Fibroblast of lung (primary cell): ENCODE results near the gene ABCA13.

ENCODE experiments used
- CTCF ChIP-seq, 2 donors: IDR thresholded peaks in 1 of 2; conservative IDR thresholded peaks in 1 of 2; 1 replicate in 1 of 2; 2 replicates in 1 of 2; pipeline ENCODE4 v1.5.1; 2011 to 2012; ENCODE audit warnings: low read length in 2 of 2, control low read depth in 1 of 2, inconsistent platforms in 1 of 2, low read depth in 1 of 2, mild to moderate bottlenecking in 1 of 2
- EZH2 ChIP-seq: IDR thresholded peaks from 2 replicates; pipeline ENCODE4 v1.5.1; 2012; ENCODE audit warnings: low read length, control low read depth, mild to moderate bottlenecking; ENCODE audit errors: missing control alignments

DNA sequence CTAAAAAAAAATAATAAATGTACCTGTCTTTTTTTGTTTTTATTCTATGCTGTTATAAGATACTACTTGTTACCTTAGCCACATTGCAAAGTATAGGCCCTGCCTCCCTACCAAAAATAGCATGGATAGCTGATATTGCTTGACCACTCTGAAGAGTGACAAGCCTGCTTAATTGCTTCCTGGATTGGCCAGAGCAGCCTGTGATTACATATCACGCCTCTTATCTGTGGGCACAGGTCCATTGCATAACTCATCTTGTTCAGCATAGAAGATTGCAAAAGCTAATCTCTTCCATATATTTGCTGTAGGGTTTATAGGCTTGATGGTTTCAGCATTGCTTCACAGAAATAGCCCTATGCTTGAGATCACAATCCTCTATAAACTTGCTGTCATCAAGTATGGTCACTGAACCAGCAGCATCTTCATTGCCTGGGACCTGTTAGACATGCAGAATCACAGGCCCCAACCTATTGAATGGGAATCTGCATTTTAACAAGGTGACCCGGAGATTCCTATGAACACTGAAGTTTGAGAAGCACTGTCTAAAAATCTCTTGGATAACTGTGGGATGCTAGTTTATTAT, 472.3 kb downstream of the ABCA13 start:
- no peak for TF ChIP-seq CTCF (conservative IDR thresholded peaks at IDR 0.05 in 1 of 2, IDR thresholded peaks at IDR 0.05 in 1 of 2; ENCODE audit: low read depth in 1 of 2, low read length in 2 of 2)
- TF ChIP-seq EZH2, result no peak
